CD4-positive, alpha-beta T cell treated with Interleukin-15 for 1 hour (primary cell): Measurements from ENCODE around the gene FDXR.
A peak's percentile ranks its signal among the peaks of the same experiment; 100 is the strongest.
"Not testable (repeated sequence)": the region's sequence is repeated elsewhere in the genome, so short reads cannot be mapped to it uniquely, and the experiment has no call there.

Experiments used
- DNase-seq: peaks from one replicate; pipeline ENCODE4 v3.0.0-alpha.2; 2020

The FDXR gene

GRCh38 chr17:74872313-74873036, at the start of gene FDXR:
Gene FDXR (minus strand): TSS chr17:74872994. CDS start chr17:74872944, 50 bp downstream.
- no peak for DNase-seq

- no peak for DNase-seq
These were observed 49.4 kb upstream of the FDXR start for GRCh38 chr17:74922172-74922571.

GRCh38 chr17:74921769-74922168, 49.0 kb upstream of the FDXR start:
- DNase-seq = no peak

- DNase-seq = no peak
These were observed 48.4 kb upstream of the FDXR start for GRCh38 chr17:74921026-74921681.

- DNase-seq = no peak
These were observed 47.8 kb upstream of the FDXR start for GRCh38 chr17:74920642-74921025.

GRCh38 chr17:74920306-74920620, 47.5 kb upstream of the FDXR start:
- no peak for DNase-seq

GRCh38 chr17:74919440-74920305, 46.9 kb upstream of the FDXR start:
- no peak for DNase-seq

GRCh38 chr17:74918906-74919305, 46.1 kb upstream of the FDXR start:
- no peak for DNase-seq

- peak; percentile 39 for DNase-seq
These were observed 44.6 kb upstream of the FDXR start for GRCh38 chr17:74917430-74917829.

GRCh38 chr17:74916851-74917199, 44.0 kb upstream of the FDXR start:
- no peak for DNase-seq

GRCh38 chr17:74916136-74916850, 43.5 kb upstream of the FDXR start:
- DNase-seq = no peak

- DNase-seq = not testable (repeated sequence)
These were observed 38.6 kb upstream of the FDXR start for GRCh38 chr17:74911423-74911822.

GRCh38 chr17:74909097-74909496, 36.3 kb upstream of the FDXR start:
- DNase-seq = not testable (repeated sequence)

- no peak for DNase-seq
These were observed 34.2 kb upstream of the FDXR start for GRCh38 chr17:74907012-74907411.

GRCh38 chr17:74906214-74906793, 33.5 kb upstream of the FDXR start:
- not testable (repeated sequence) for DNase-seq

- DNase-seq = peak; percentile 6
These were observed 32.1 kb upstream of the FDXR start for GRCh38 chr17:74904687-74905409.

- no peak for DNase-seq
These were observed 30.9 kb upstream of the FDXR start for GRCh38 chr17:74903671-74904070.

- no peak for DNase-seq
These were observed 30.2 kb upstream of the FDXR start for GRCh38 chr17:74903034-74903433.

- no peak for DNase-seq
These were observed 28.8 kb upstream of the FDXR start for GRCh38 chr17:74901353-74902135.

- DNase-seq = no peak
These were observed 27.4 kb upstream of the FDXR start for GRCh38 chr17:74900208-74900607.

GRCh38 chr17:74898376-74898946, 25.7 kb upstream of the FDXR start:
- no peak for DNase-seq
